ENCODE data around the gene EHD4. TPM values are rescaled to one million over a fixed set of nuclear protein-coding genes. Genes with fewer than 3 reads are reported as not detected.

EHD4 gene
- total RNA-seq, 2 donors from 2014 or later = 13.8 to 16.9 TPM

DNA sequence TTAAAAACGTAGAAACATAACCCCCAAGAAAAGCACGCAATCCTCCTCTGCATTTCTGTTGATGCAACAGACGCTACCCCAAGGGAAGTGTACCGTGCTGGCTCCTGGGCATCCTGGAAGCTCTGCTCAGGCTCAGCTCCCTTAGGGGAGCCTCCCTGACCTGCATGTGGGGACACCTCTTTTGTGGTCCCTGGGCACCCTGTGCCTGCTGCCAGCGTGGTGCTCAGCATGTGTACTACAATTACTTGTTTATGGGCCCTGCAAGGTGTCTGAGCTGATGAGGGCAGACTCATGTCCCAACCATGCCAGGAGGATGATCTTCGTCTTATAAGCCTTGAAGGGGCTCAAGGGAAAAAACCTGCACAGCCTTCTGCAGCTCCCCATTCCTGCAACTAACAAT, 18.3 kb downstream of the EHD4 start:
- H3K4me3 ChIP-seq = no peak overlapping the region
- H3K4me1 ChIP-seq = peaks cover 71% of the 10 kb centered on the region
- ATAC-seq (no peak), DNase-seq (no peak)
- no peaks in the 10 kb centered on the region for H3K27me3 ChIP-seq
- TF ChIP-seq, protein P1, sequence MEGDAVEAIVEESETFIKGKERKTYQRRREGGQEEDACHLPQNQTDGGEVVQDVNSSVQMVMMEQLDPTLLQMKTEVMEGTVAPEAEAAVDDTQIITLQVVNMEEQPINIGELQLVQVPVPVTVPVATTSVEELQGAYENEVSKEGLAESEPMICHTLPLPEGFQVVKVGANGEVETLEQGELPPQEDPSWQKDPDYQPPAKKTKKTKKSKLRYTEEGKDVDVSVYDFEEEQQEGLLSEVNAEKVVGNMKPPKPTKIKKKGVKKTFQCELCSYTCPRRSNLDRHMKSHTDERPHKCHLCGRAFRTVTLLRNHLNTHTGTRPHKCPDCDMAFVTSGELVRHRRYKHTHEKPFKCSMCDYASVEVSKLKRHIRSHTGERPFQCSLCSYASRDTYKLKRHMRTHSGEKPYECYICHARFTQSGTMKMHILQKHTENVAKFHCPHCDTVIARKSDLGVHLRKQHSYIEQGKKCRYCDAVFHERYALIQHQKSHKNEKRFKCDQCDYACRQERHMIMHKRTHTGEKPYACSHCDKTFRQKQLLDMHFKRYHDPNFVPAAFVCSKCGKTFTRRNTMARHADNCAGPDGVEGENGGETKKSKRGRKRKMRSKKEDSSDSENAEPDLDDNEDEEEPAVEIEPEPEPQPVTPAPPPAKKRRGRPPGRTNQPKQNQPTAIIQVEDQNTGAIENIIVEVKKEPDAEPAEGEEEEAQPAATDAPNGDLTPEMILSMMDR (IDR thresholded peaks at IDR 0.05) = no peak
- TF ChIP-seq POLR2A (IDR thresholded peaks at IDR 0.05) = no peak
- no peak overlapping the region for H3K27ac ChIP-seq
- no peaks in the 10 kb centered on the region for H3K9me3 ChIP-seq
- intact Hi-C loops (cut with DNase I) = no loop called here
- H3K36me3 ChIP-seq (replicated peaks in 1 of 2; ENCODE audit: insufficient read depth in 1 of 2, low read depth in 2 of 2) = peaks cover 0 to 4% of the 10 kb centered on the region in 2 donors
- WGBS, 2 donors = 83 to 92% methylated on average over 6 of the region's 6 CpGs

DNA sequence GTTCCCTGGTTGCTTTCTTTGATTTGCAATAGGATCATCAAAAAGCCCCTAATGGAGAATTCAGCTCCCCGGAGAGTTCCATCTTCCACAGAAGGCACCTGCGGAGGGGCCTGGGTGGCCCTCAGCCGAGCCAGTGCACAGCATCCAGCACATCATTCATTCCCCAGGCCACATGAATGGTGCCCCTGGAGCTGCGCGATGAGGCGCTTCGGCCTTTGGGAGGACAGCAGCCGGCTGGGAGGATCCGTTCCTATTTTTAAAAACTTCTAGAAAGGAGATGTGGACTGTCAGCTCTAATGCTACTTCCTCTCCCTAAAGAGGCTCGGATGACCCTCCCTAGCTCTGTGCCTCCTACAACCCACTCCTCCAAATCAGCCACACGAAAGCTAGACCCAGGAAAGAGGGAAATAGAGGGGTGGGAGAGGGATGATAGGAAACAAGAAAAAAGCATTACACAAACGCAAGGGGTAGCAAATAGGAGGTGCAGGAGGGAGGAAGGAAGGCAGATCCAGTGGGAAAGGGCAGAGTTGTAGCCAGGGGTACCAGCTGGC, 20.3 kb downstream of the EHD4 start:
- peaks cover 70% of the 10 kb centered on the region for H3K4me1 ChIP-seq
- DNase-seq (no peak), ATAC-seq (no peak)
- no peak overlapping the region for H3K4me3 ChIP-seq
- TF ChIP-seq, protein P1 (IDR thresholded peaks at IDR 0.05) = no peak
- no peak for TF ChIP-seq POLR2A (IDR thresholded peaks at IDR 0.05)
- H3K27me3 ChIP-seq = no peaks in the 10 kb centered on the region
- H3K9me3 ChIP-seq = no peaks in the 10 kb centered on the region
- H3K36me3 ChIP-seq (replicated peaks in 1 of 2; ENCODE audit: insufficient read depth in 1 of 2, low read depth in 2 of 2) = peaks cover 0 to 4% of the 10 kb centered on the region in 2 donors
- 80 to 85% methylated on average over 11 to 12 of the region's 12 CpGs for WGBS, 2 donors
- H3K27ac ChIP-seq = peak overlapping the region in 3 of 4 donors; percentile 58 to 72 (median 68)
- intact Hi-C loops (cut with DNase I) = no loop called here

DNA sequence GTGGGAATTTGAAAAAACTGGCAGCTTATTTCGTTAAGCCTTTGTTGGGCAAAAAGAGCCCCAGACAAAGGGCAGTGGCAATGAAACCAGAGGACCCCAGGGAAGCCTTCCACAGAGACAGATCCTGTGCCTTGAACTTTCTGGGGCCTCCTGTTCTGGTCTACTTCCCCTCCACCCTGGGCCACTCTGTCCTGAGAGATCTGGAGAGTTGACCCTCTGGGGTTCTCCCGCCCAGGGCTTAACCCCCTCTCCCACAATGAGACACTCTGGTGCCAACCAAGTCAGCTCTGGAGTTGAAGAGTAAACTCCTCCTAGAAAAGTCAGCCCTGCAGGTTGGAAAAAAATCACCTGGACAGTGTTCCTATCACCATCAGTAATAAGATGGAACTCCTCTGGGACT, 20.8 kb downstream of the EHD4 start:
- Histone ChIP-seq H3K9me3 (no peaks in the 10 kb centered on the region), H3K27me3 (no peaks in the 10 kb centered on the region), H3K4me3 (no peak overlapping the region), H3K4me1 (peaks cover 69% of the 10 kb centered on the region), H3K27ac (peak overlapping the region in 3 of 4 donors; percentile 58 to 72 (median 68)), H3K36me3 (replicated peaks in 1 of 2; ENCODE audit: insufficient read depth in 1 of 2, low read depth in 2 of 2) (peaks cover 0 to 4% of the 10 kb centered on the region in 2 donors)
- ATAC-seq (peak; percentile 3), DNase-seq (no peak)
- no peak for TF ChIP-seq POLR2A (IDR thresholded peaks at IDR 0.05)
- 29 to 31% methylated on average over 2 of the region's 2 CpGs for WGBS, 2 donors
- intact Hi-C loops (cut with DNase I) = no loop called here

DNA sequence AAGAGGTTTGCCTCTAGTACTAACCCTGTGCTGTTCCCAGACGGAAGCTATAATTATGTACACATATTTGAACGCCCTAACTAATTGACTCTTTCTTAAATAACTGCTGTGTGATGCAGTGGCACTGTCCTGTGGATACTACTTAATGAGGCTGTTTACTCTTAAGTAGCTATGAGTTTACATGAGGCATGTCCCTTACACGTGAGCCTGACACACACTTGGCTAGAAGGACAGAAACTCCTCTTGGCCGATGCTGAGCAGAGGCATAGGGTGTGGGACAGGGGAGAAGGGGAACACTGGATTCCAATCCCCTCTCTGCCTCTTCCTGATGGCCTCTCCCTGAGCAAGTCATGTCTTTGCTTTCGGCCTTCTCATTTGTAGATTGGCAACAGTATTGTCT, 21.9 kb downstream of the EHD4 start:
- Histone ChIP-seq H3K27ac (peak overlapping the region; percentile 18 to 74 (median 65)), H3K36me3 (replicated peaks in 1 of 2; ENCODE audit: insufficient read depth in 1 of 2, low read depth in 2 of 2) (peaks cover 0 to 4% of the 10 kb centered on the region in 2 donors), H3K4me3 (no peak overlapping the region), H3K4me1 (peaks cover 58% of the 10 kb centered on the region), H3K9me3 (no peaks in the 10 kb centered on the region), H3K27me3 (no peaks in the 10 kb centered on the region)
- DNase-seq (no peak), ATAC-seq (no peak)
- 48 to 52% methylated on average over 5 of the region's 5 CpGs for WGBS, 2 donors
- intact Hi-C loops (cut with DNase I) = no loop called here
- no peak for TF ChIP-seq POLR2A (IDR thresholded peaks at IDR 0.05)
- TF ChIP-seq, protein P1 (IDR thresholded peaks at IDR 0.05) = no peak

DNA sequence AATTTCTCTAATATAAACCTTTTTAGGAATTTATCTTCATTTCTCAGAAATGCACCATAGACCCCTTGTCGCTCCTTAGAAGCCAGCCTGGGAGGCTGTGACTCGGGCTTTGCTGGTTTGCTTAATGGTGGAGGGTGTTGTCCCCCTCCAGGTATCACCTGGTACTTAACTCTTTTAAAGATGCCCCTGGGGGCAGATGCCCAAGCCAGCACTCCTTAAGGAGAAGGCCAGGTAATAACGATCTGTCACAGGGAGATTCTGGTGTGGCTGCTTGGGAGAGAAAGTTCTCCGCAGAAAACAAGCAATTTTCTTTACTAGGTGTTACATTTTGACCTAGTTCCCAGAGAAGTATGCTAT, 22.3 kb downstream of the EHD4 start:
- intact Hi-C loops (cut with DNase I) = no loop called here
- Histone ChIP-seq H3K27me3 (no peaks in the 10 kb centered on the region), H3K4me3 (no peak overlapping the region), H3K9me3 (no peaks in the 10 kb centered on the region), H3K36me3 (replicated peaks in 1 of 2; ENCODE audit: insufficient read depth in 1 of 2, low read depth in 2 of 2) (peaks cover 0 to 4% of the 10 kb centered on the region in 2 donors), H3K4me1 (peaks cover 54% of the 10 kb centered on the region), H3K27ac (peak overlapping the region; percentile 18 to 74 (median 68))
- 71 to 76% methylated on average over 4 of the region's 4 CpGs for WGBS, 2 donors
- no peak for TF ChIP-seq POLR2A (IDR thresholded peaks at IDR 0.05)
- TF ChIP-seq, protein P1 (IDR thresholded peaks at IDR 0.05) = no peak
- DNase-seq = no peak
- no peak for ATAC-seq

Data from body of pancreas (tissue), 4 donors.